ENCODE results near the gene EED.

Gene EED

DNA sequence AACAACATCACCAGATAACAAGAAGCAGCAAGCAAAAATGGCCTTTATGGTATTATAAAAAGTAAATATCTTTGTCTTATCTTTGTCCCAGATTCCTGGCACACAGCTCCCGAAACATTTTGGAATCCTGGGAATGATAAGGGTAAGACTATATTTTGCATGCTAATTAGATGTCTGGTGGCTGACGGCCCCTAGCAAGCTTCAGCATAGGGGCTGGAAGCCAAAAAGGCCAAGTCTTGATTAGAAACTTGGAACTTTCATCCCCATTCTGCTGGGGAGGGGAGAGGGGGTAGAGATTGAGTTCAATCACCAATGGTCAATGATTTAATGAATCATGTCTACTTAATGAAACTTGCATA lies 38.2 kb upstream of the EED start:
- peaks cover 6% of the 10 kb centered on the region for H3K4me1 Mint-ChIP-seq

GRCh38 chr11:86207413-86207812 lies 37.1 kb upstream of the EED start:
- H3K27me3 Mint-ChIP-seq (ENCODE audit: low read depth) = peaks cover 3% of the 10 kb centered on the region
- no peak overlapping the region for H3K4me3 Mint-ChIP-seq
- peaks cover 6% of the 10 kb centered on the region for H3K4me1 Mint-ChIP-seq
- H3K9me3 Mint-ChIP-seq = peaks cover 8% of the 10 kb centered on the region
- no peaks in the 10 kb centered on the region for H3K36me3 Mint-ChIP-seq (ENCODE audit: low read depth)
- H3K27ac Mint-ChIP-seq = no peak overlapping the region
- no peak for TF ChIP-seq CTCF (IDR thresholded peaks at IDR 0.05; ENCODE audit: unreplicated experiment in 3 of 3)

More for the DNA sequence above, 38.2 kb upstream of the EED start:
- H3K4me3 Mint-ChIP-seq = no peak overlapping the region
- no peaks in the 10 kb centered on the region for H3K27me3 Mint-ChIP-seq (ENCODE audit: low read depth)
- no peak for TF ChIP-seq CTCF (IDR thresholded peaks at IDR 0.05; ENCODE audit: unreplicated experiment in 3 of 3)
- H3K36me3 Mint-ChIP-seq (ENCODE audit: low read depth) = no peaks in the 10 kb centered on the region
- no peak overlapping the region for H3K27ac Mint-ChIP-seq
- peaks cover 8% of the 10 kb centered on the region for H3K9me3 Mint-ChIP-seq

- H3K27me3 Mint-ChIP-seq (ENCODE audit: low read depth) = peaks cover 3% of the 10 kb centered on the region
These were observed 36.0 kb upstream of the EED start for GRCh38 chr11:86208572-86208971.

GRCh38 chr11:86209806-86210657 lies 34.5 kb upstream of the EED start:
- no peaks in the 10 kb centered on the region for H3K36me3 Mint-ChIP-seq (ENCODE audit: low read depth)
- peaks cover 8% of the 10 kb centered on the region for H3K9me3 Mint-ChIP-seq
- H3K27ac Mint-ChIP-seq = no peak overlapping the region
- peaks cover 6% of the 10 kb centered on the region for H3K4me1 Mint-ChIP-seq
- peaks cover 3% of the 10 kb centered on the region for H3K27me3 Mint-ChIP-seq (ENCODE audit: low read depth)
- no peak for TF ChIP-seq CTCF (IDR thresholded peaks at IDR 0.05; ENCODE audit: unreplicated experiment in 3 of 3)
- H3K4me3 Mint-ChIP-seq = no peak overlapping the region

More at GRCh38 chr11:86208572-86208971, 36.0 kb upstream of the EED start:
- Mint-ChIP-seq H3K36me3 (ENCODE audit: low read depth) (no peaks in the 10 kb centered on the region), H3K27ac (no peak overlapping the region), H3K4me3 (no peak overlapping the region), H3K9me3 (peaks cover 8% of the 10 kb centered on the region), H3K4me1 (peaks cover 6% of the 10 kb centered on the region)
- no peak for TF ChIP-seq CTCF (IDR thresholded peaks at IDR 0.05; ENCODE audit: unreplicated experiment in 3 of 3)

DNA sequence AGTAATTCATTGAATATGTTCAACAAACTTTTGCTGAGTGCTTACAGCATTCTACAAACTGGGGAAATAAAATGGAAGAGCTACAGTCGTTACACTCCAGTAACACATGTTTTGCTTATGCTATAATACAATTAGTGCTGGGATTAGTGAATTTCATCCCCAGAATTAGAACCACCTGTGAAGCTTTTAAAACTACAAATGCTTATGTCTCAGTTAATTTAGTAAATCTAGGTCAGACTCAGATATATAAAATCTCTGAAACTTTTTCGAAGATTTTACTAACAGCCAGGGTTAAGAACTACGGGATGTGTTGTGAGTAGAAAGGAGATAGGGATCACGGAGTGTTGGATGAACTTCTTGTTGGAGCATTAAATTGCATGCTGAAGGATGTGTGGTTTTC lies 33.7 kb upstream of the EED start:
- Mint-ChIP-seq H3K4me3 (no peak overlapping the region), H3K27ac (no peak overlapping the region), H3K27me3 (ENCODE audit: low read depth) (peaks cover 3% of the 10 kb centered on the region), H3K4me1 (peaks cover 6% of the 10 kb centered on the region), H3K36me3 (ENCODE audit: low read depth) (no peaks in the 10 kb centered on the region), H3K9me3 (peaks cover 8% of the 10 kb centered on the region)
- no peak for TF ChIP-seq CTCF (IDR thresholded peaks at IDR 0.05; ENCODE audit: unreplicated experiment in 3 of 3)

- peaks cover 3% of the 10 kb centered on the region for H3K27me3 Mint-ChIP-seq (ENCODE audit: low read depth)
- peaks cover 5% of the 10 kb centered on the region for H3K9me3 Mint-ChIP-seq
- TF ChIP-seq CTCF (IDR thresholded peaks at IDR 0.05; ENCODE audit: unreplicated experiment in 3 of 3) = no peak
- H3K4me1 Mint-ChIP-seq = peaks cover 6% of the 10 kb centered on the region
- no peak overlapping the region for H3K4me3 Mint-ChIP-seq
- no peak overlapping the region for H3K27ac Mint-ChIP-seq
- H3K36me3 Mint-ChIP-seq (ENCODE audit: low read depth) = no peaks in the 10 kb centered on the region
These were observed 32.9 kb upstream of the EED start for GRCh38 chr11:86211619-86212018.

All from nephron (organoid).